Transverse colon (tissue), 4 donors: ENCODE data around the gene TRANK1. TPM values are rescaled to one million over a fixed set of nuclear protein-coding genes. Genes with fewer than 3 reads are reported as not detected.

Source experiments
- DNase-seq: peaks from one replicate; pipeline ENCODE4 v3.0.0-alpha.2; 2019
- H3K27ac ChIP-seq, 4 donors: fragments of 200-600 bp; sonication (generic); 2 replicates each; pipeline ENCODE4 v1.5.1; 2016 to 2018; ENCODE audit warnings: inconsistent platforms in 4 of 4
- H3K27me3 ChIP-seq: fragments of 200-600 bp; sonication (generic); 2 replicates; pipeline ENCODE4 v1.5.1; 2017; ENCODE audit warnings: inconsistent platforms
- H3K36me3 ChIP-seq, 4 donors: fragments of 200-600 bp; sonication (generic); 2 replicates each; pipeline ENCODE4 v1.5.1; 2017 to 2019; ENCODE audit warnings: inconsistent platforms in 4 of 4
- H3K4me1 ChIP-seq, 4 donors: fragments of 200-600 bp; sonication (generic); 2 replicates each; pipeline ENCODE4 v1.5.1; 2017 to 2020; ENCODE audit warnings: inconsistent platforms in 4 of 4
- H3K4me3 ChIP-seq, 4 donors: fragments of 200-600 bp; sonication (generic); 1 replicate in 1 of 4; 2 replicates in 3 of 4; pipeline versions ENCODE4 v1.5.1 to v1.6.1; 2017 to 2019; ENCODE audit warnings: inconsistent platforms in 4 of 4
- H3K9me3 ChIP-seq, 2 donors: fragments of 200-600 bp; sonication (generic); 2 replicates each; pipeline ENCODE4 v1.5.1; 2017 to 2019; ENCODE audit warnings: inconsistent platforms in 2 of 2
- CTCF ChIP-seq, 5 experiments: fragments of 200-600 bp in 3 of 5; fragments of 450-650 bp in 2 of 5; sonication (generic) in 3 of 5; IDR thresholded peaks; 1 replicate in 2 of 5; 2 replicates in 3 of 5; pipeline ENCODE4 v1.5.1; 2016 to 2017; ENCODE audit warnings: antibody characterized with exemption in 5 of 5, inconsistent platforms in 3 of 5, mild to moderate bottlenecking in 2 of 5, moderate library complexity in 1 of 5
- EP300 ChIP-seq: sonication (generic); formaldehyde crosslinking; IDR thresholded peaks from one replicate; pipeline ENCODE4 v1.6.1; 2017; ENCODE audit warnings: antibody characterized with exemption, low read depth
- POLR2A ChIP-seq: fragments of 450-650 bp; IDR thresholded peaks from one replicate; pipeline ENCODE4 v1.6.1; 2016; ENCODE audit warnings: antibody characterized with exemption, mild to moderate bottlenecking, moderate library complexity
- POLR2AphosphoS5 ChIP-seq, 3 donors: sonication (generic); formaldehyde crosslinking; IDR thresholded peaks; one replicate each; pipeline ENCODE4 v1.6.1; 2016; ENCODE audit warnings: antibody characterized with exemption in 3 of 3
- WGBS, 2 donors: methylation state at CpG; one replicate each; pipeline ENCODE4 v1.1.5; 2018; ENCODE audit warnings: low coverage in 1 of 2; 5-methylcytosine and 5-hydroxymethylcytosine counted together
- in situ Hi-C, 4 donors: fragments of 200-750 bp; cut with MboI; loops; one replicate each; pipeline versions ENCODE4 v1.15.0 to v1.15.1; 2017; ENCODE audit warnings: low sequenced_read_pairs in 3 of 4, low pct_ligation_motif_present in 1 of 4, low pct_unique_long_range_greater_than_20kb in 1 of 4
- intact Hi-C: fragments of 100-400 bp; cut with DNase I; formaldehyde crosslinking; loops from one replicate; pipeline ENCODE4 v1.15.1; 2023; ENCODE audit warnings: low total_unique reads
- total RNA-seq, 4 donors: library from RNA; depleted of rRNA; stranded (reverse); fragments of >200 nt; gene quantifications; one replicate each; pipeline ENCODE4 v1.1.0, GENCODE V29; 2016

The TRANK1 gene
- total RNA-seq, 4 donors from 2014 or later = 91.5 to 179 (median 116) TPM

- Histone ChIP-seq H3K4me3 (no peak overlapping the region), H3K36me3 (peaks cover 0 to 8% (median 0%) of the 10 kb centered on the region in 4 donors), H3K9me3 (no peaks in the 10 kb centered on the region), H3K27ac (no peak overlapping the region), H3K4me1 (peaks cover 0 to 16% (median 6%) of the 10 kb centered on the region in 4 donors), H3K27me3 (no peaks in the 10 kb centered on the region)
- in situ Hi-C loops (no loop called here), intact Hi-C loops (no loop called here)
- TF ChIP-seq POLR2AphosphoS5 (IDR thresholded peaks at IDR 0.05) (no peak), CTCF (IDR thresholded peaks at IDR 0.05) (no peak), EP300 (no peak), POLR2A (no peak)
- no peak for DNase-seq
- WGBS, 2 donors = 70 to 75% methylated on average over 3 to 10 of the region's 10 CpGs
These were observed 41.6 kb downstream of the TRANK1 start for GRCh38 chr3:36903119-36903882.

GRCh38 chr3:36901588-36901987, 43.3 kb downstream of the TRANK1 start:
- TF ChIP-seq CTCF (IDR thresholded peaks at IDR 0.05) (no peak), POLR2AphosphoS5 (IDR thresholded peaks at IDR 0.05) (no peak), POLR2A (no peak), EP300 (no peak)
- no peak overlapping the region for H3K4me3 ChIP-seq
- no peaks in the 10 kb centered on the region for H3K9me3 ChIP-seq
- DNase-seq = no peak
- in situ Hi-C loops = no loop called here
- intact Hi-C loops = no loop called here
- no peaks in the 10 kb centered on the region for H3K27me3 ChIP-seq
- 91 to 93% methylated on average over 3 to 4 of the region's 4 CpGs for WGBS, 2 donors
- no peak overlapping the region for H3K27ac ChIP-seq
- H3K4me1 ChIP-seq = peaks cover 0 to 5% (median 0%) of the 10 kb centered on the region in 4 donors
- peaks cover 0 to 13% (median 4%) of the 10 kb centered on the region in 4 donors for H3K36me3 ChIP-seq

GRCh38 chr3:36900474-36901443, 44.1 kb downstream of the TRANK1 start:
- Histone ChIP-seq H3K4me3 (no peak overlapping the region), H3K27ac (no peak overlapping the region), H3K9me3 (no peaks in the 10 kb centered on the region), H3K27me3 (no peaks in the 10 kb centered on the region), H3K4me1 (no peaks in the 10 kb centered on the region), H3K36me3 (peaks cover 0 to 13% (median 4%) of the 10 kb centered on the region in 4 donors)
- in situ Hi-C loops = no loop called here
- intact Hi-C loops = no loop called here
- DNase-seq = no peak
- TF ChIP-seq EP300 = no peak
- TF ChIP-seq POLR2A = no peak
- no peak for TF ChIP-seq POLR2AphosphoS5 (IDR thresholded peaks at IDR 0.05)
- WGBS, 2 donors = 79 to 83% methylated on average over 6 to 8 of the region's 8 CpGs

GRCh38 chr3:36895496-36896409, 49.1 kb downstream of the TRANK1 start:
- H3K4me3 ChIP-seq = no peak overlapping the region
- no peaks in the 10 kb centered on the region for H3K9me3 ChIP-seq
- intact Hi-C loops = no loop called here
- TF ChIP-seq POLR2AphosphoS5 (IDR thresholded peaks at IDR 0.05) = no peak
- TF ChIP-seq POLR2A = no peak
- TF ChIP-seq CTCF (IDR thresholded peaks at IDR 0.05) = no peak
- no peak for TF ChIP-seq EP300
- H3K4me1 ChIP-seq = peaks cover 0 to 14% (median 0%) of the 10 kb centered on the region in 4 donors
- in situ Hi-C loops = no loop called here
- DNase-seq = no peak
- 74 to 88% methylated on average over 3 of the region's 3 CpGs for WGBS, 2 donors
- no peak overlapping the region for H3K27ac ChIP-seq
- H3K36me3 ChIP-seq = peaks cover 0 to 22% (median 10%) of the 10 kb centered on the region in 4 donors
- H3K27me3 ChIP-seq = no peaks in the 10 kb centered on the region
